Liver (tissue), 2 donors: Measurements from ENCODE around the gene UQCRC2.

Experiments used
- CTCF ChIP-seq: fragments of 150-350 bp; IDR thresholded peaks from 2 replicates; pipeline ENCODE4 v1.5.1; 2017; ENCODE audit warnings: improper control_type of control experiment, low read depth, low read length; ENCODE audit not compliant: missing input control
- MAX ChIP-seq: IDR thresholded peaks from 2 replicates; pipeline ENCODE4 v1.6.1; 2016; ENCODE audit warnings: antibody characterized with exemption
- REST ChIP-seq: IDR thresholded peaks from 2 replicates; pipeline ENCODE4 v1.6.1; 2016; ENCODE audit warnings: antibody characterized with exemption, mild to moderate bottlenecking
- ZBTB33 ChIP-seq: IDR thresholded peaks from 2 replicates; pipeline ENCODE4 v1.6.1; 2016; ENCODE audit warnings: antibody characterized with exemption
- donor health status: healthy.

GRCh38 chr16:22014271-22014873 is 61.2 kb downstream of the UQCRC2 start:
- TF ChIP-seq CTCF, result no peak
- no peak for TF ChIP-seq MAX
- no peak for TF ChIP-seq ZBTB33
- peak; percentile 40 for TF ChIP-seq REST
